ENCODE results near the gene MTARC2.

DNA sequence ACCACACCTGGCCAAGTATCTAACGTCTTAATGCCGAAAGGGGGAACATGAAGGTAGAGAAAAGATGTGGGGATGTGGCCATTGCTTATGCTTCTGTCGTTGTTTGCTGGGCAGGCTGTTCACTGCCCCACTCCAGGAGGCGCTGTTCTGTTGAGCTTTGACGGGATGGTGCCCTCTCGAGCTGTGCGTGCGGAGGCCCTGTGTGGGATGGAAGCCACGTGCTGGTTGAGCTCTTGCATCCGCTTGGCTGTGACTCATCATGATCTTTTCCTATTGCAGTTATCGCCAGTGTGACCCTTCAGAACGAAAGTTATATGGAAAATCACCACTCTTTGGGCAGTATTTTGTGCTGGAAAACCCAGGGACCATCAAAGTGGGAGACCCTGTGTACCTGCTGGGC lies 64.9 kb downstream of the MTARC2 start:
- TF ChIP-seq NONO (IDR thresholded peaks at IDR 0.05) (no peak), NONO (CRISPR knock-in tag; conservative IDR thresholded peaks at IDR 0.05) (no peak), ZNF589 (CRISPR knock-in tag; conservative IDR thresholded peaks at IDR 0.05) (no peak), ZNF331 (CRISPR knock-in tag; IDR thresholded peaks at IDR 0.05) (no peak), IRF2 (CRISPR knock-in tag; IDR thresholded peaks at IDR 0.05) (no peak), EP300 (IDR thresholded peaks at IDR 0.05; ENCODE audit: low read depth in 2 of 2, low read length in 2 of 2) (no peak), EP300 (CRISPR knock-in tag; IDR thresholded peaks at IDR 0.05; ENCODE audit: borderline replicate concordance) (no peak), EZH2 (conservative IDR thresholded peaks at IDR 0.05; ENCODE audit: low read depth, low read length) (no peak), ZNF274 (CRISPR knock-in tag; IDR thresholded peaks at IDR 0.05) (no peak), BRD4 (CRISPR knock-in tag; IDR thresholded peaks at IDR 0.05) (no peak), SP1 (IDR thresholded peaks at IDR 0.05) (no peak), SP1 (CRISPR knock-in tag; IDR thresholded peaks at IDR 0.05) (no peak), POLR2AphosphoS5 (IDR thresholded peaks at IDR 0.05; ENCODE audit: low read depth, low read length) (no peak)
- TF ChIP-seq, protein P1, sequence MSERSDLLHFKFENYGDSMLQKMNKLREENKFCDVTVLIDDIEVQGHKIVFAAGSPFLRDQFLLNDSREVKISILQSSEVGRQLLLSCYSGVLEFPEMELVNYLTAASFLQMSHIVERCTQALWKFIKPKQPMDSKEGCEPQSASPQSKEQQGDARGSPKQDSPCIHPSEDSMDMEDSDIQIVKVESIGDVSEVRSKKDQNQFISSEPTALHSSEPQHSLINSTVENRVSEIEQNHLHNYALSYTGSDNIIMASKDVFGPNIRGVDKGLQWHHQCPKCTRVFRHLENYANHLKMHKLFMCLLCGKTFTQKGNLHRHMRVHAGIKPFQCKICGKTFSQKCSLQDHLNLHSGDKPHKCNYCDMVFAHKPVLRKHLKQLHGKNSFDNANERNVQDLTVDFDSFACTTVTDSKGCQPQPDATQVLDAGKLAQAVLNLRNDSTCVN (CRISPR knock-in tag; IDR thresholded peaks at IDR 0.05; ENCODE audit: borderline replicate concordance) = no peak
- TF ChIP-seq, protein P2, sequence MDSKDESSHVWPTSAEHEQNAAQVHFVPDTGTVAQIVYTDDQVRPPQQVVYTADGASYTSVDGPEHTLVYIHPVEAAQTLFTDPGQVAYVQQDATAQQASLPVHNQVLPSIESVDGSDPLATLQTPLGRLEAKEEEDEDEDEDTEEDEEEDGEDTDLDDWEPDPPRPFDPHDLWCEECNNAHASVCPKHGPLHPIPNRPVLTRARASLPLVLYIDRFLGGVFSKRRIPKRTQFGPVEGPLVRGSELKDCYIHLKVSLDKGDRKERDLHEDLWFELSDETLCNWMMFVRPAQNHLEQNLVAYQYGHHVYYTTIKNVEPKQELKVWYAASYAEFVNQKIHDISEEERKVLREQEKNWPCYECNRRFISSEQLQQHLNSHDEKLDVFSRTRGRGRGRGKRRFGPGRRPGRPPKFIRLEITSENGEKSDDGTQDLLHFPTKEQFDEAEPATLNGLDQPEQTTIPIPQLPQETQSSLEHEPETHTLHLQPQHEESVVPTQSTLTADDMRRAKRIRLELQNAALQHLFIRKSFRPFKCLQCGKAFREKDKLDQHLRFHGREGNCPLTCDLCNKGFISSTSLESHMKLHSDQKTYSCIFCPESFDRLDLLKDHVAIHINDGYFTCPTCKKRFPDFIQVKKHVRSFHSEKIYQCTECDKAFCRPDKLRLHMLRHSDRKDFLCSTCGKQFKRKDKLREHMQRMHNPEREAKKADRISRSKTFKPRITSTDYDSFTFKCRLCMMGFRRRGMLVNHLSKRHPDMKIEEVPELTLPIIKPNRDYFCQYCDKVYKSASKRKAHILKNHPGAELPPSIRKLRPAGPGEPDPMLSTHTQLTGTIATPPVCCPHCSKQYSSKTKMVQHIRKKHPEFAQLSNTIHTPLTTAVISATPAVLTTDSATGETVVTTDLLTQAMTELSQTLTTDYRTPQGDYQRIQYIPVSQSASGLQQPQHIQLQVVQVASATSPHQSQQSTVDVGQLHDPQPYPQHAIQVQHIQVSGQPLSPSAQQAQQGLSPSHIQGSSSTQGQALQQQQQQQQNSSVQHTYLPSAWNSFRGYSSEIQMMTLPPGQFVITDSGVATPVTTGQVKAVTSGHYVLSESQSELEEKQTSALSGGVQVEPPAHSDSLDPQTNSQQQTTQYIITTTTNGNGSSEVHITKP (CRISPR knock-in tag; IDR thresholded peaks at IDR 0.05; ENCODE audit: low read depth) = no peak
- TF ChIP-seq, protein P3, sequence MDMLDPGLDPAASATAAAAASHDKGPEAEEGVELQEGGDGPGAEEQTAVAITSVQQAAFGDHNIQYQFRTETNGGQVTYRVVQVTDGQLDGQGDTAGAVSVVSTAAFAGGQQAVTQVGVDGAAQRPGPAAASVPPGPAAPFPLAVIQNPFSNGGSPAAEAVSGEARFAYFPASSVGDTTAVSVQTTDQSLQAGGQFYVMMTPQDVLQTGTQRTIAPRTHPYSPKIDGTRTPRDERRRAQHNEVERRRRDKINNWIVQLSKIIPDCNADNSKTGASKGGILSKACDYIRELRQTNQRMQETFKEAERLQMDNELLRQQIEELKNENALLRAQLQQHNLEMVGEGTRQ (IDR thresholded peaks at IDR 0.05; ENCODE audit: low read depth, low read length) = no peak
- TF ChIP-seq, protein P3 (CRISPR knock-in tag; IDR thresholded peaks at IDR 0.05; ENCODE audit: borderline replicate concordance) = no peak
- TF ChIP-seq, protein P4, sequence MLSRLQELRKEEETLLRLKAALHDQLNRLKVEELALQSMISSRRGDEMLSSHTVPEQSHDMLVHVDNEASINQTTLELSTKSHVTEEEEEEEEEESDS (CRISPR knock-in tag; IDR thresholded peaks at IDR 0.05; ENCODE audit: borderline replicate concordance) = no peak

All from HepG2 (cell line).